GM11168 (cell line): Measurements from ENCODE around the gene KIF23.

ENCODE experiments used
- in situ Hi-C: fragments of 300-500 bp; cut with MboI; formaldehyde crosslinking; loops from one replicate; pipeline ENCODE4 v1.12.0; 2022; ENCODE audit warnings: low sequenced_read_pairs; ENCODE audit not compliant: unreplicated experiment

KIF23 gene

GRCh38 chr15:69393831-69394491 is 20.2 kb upstream of the KIF23 start:
- in situ Hi-C loops = no loop called here

GRCh38 chr15:69394556-69395282 is 19.4 kb upstream of the KIF23 start:
- in situ Hi-C loops = no loop called here

- in situ Hi-C loops = no loop called here
These were observed 18.7 kb upstream of the KIF23 start for GRCh38 chr15:69395460-69395859.

- in situ Hi-C loops = no loop called here
These were observed 18.2 kb upstream of the KIF23 start for GRCh38 chr15:69395991-69396390.

GRCh38 chr15:69398491-69398891 is 15.7 kb upstream of the KIF23 start:
- in situ Hi-C loops = no loop called here

- in situ Hi-C loops = loop anchor here (10.0 kb wide), 1 partner anchor 336 kb away; no protein-coding TSS in a partner anchor
These were observed 13.3 kb upstream of the KIF23 start for GRCh38 chr15:69400850-69401249.

GRCh38 chr15:69402816-69403215 is 11.3 kb upstream of the KIF23 start:
- in situ Hi-C loops = loop anchor here (10.0 kb wide), 1 partner anchor 338 kb away; no protein-coding TSS in a partner anchor

- in situ Hi-C loops = loop anchor here (10.0 kb wide), 1 partner anchor 339 kb away; no protein-coding TSS in a partner anchor
These were observed 10.6 kb upstream of the KIF23 start for GRCh38 chr15:69403594-69403993.

GRCh38 chr15:69405110-69405509 is 9.0 kb upstream of the KIF23 start:
- in situ Hi-C loops = loop anchor here (10.0 kb wide), 1 partner anchor 340 kb away; no protein-coding TSS in a partner anchor

- in situ Hi-C loops = loop anchor here (10.0 kb wide), 1 partner anchor 343 kb away; no protein-coding TSS in a partner anchor
These were observed 6.3 kb upstream of the KIF23 start for GRCh38 chr15:69407719-69408400.

- in situ Hi-C loops = loop anchor here (10.0 kb wide), 1 partner anchor 344 kb away; no protein-coding TSS in a partner anchor
These were observed 5.3 kb upstream of the KIF23 start for GRCh38 chr15:69408841-69409240.

GRCh38 chr15:69410248-69410874 is 3.8 kb upstream of the KIF23 start:
- in situ Hi-C loops = no loop called here

GRCh38 chr15:69412274-69412673 is 1.9 kb upstream of the KIF23 start:
- in situ Hi-C loops = no loop called here

GRCh38 chr15:69412701-69413100 is 1.4 kb upstream of the KIF23 start:
- in situ Hi-C loops = no loop called here

- in situ Hi-C loops = no loop called here
These were observed 585 bp downstream of the KIF23 start for GRCh38 chr15:69414701-69415167.

- in situ Hi-C loops = no loop called here
These were observed 1.2 kb downstream of the KIF23 start for GRCh38 chr15:69415381-69415780.

- in situ Hi-C loops = no loop called here
These were observed 3.4 kb downstream of the KIF23 start for GRCh38 chr15:69417581-69417980.

- in situ Hi-C loops = no loop called here
These were observed 7.3 kb downstream of the KIF23 start for GRCh38 chr15:69421498-69421897.

- in situ Hi-C loops = no loop called here
These were observed 8.3 kb downstream of the KIF23 start for GRCh38 chr15:69422336-69422895.

- in situ Hi-C loops = no loop called here
These were observed 9.9 kb downstream of the KIF23 start for GRCh38 chr15:69424001-69424400.
